ENCODE results near the gene CLEC5A.

- TF ChIP-seq POLR2A (IDR thresholded peaks at IDR 0.05), result no peak
- TF ChIP-seq CTCF (IDR thresholded peaks at IDR 0.05), result peak; percentile 26 to 77 (median 60)
Measured at GRCh38 chr7:141975806-141976523, 29.2 kb upstream of the CLEC5A start.
